HepG2 (cell line): ENCODE results near the gene RAPH1. TPM values are rescaled to one million over a fixed set of nuclear protein-coding genes. Genes with fewer than 3 reads are reported as not detected.

Experiments used
- ATAC-seq: fragments of 200-7000 bp; cut with Tn5 transposase; 3 replicates; pipeline ENCODE4 v1.9.1; 2020; ENCODE audit warnings: mild to moderate bottlenecking, moderate library complexity
- BruUV-seq: library from RNA; stranded (reverse); fragments of 400-500 nt; replicated peaks from 2 replicates; lab custom pipeline; 2021; lab: Mats Ljungman, UMichigan
- CTCF ChIA-PET: fragments of 300-600 bp; formaldehyde crosslinking; extraction: SDS; loops from one replicate; lab custom pipeline; 2021; ENCODE audit warnings: low total read pairs, inconsistent platforms, low intra/inter-chr PET ratio; lab: Yijun Ruan, JAX
- POLR2A ChIA-PET: fragments of 350-600 bp; sonication (Branson Sonifier 250); formaldehyde crosslinking; loops from one replicate; lab custom pipeline; 2020; ENCODE audit warnings: antibody characterized with exemption, inconsistent platforms; lab: Yijun Ruan, JAX
- DNase-seq: peaks from one replicate; pipeline ENCODE4 v3.0.0-alpha.2; 2015; ENCODE audit warnings: low spot score
- FAIRE-seq: peaks from 3 replicates; lab custom pipeline; 2011; peaks lifted over from hg19 to GRCh38; lab: Jason Lieb, UNC
- H2AFZ ChIP-seq: one replicate; pipeline ENCODE4 v1.6.1; 2011; ENCODE audit warnings: low read length, inconsistent platforms
- H3K27ac ChIP-seq: fragments of 300-600 bp; 3 replicates; pipeline ENCODE4 v1.8.0; 2011; ENCODE audit warnings: mixed run types, mild to moderate bottlenecking, mixed read lengths, low read length, inconsistent platforms; ENCODE audit not compliant: insufficient read depth; ENCODE audit errors: extremely low read length
- H3K27me3 ChIP-seq, 2 experiments: fragments of 200-600 bp in 1 of 2; 2 replicates in 1 of 2; 3 replicates in 1 of 2; pipeline versions ENCODE4 v1.6.0 to v1.8.0; 2011; ENCODE audit warnings: low read length in 2 of 2, mild to moderate bottlenecking in 2 of 2, moderate library complexity in 2 of 2, inconsistent platforms in 1 of 2; ENCODE audit not compliant: insufficient read depth in 2 of 2, control insufficient read depth in 1 of 2
- H3K36me3 ChIP-seq, 2 experiments: fragments of 200-600 bp in 1 of 2; replicated peaks in 1 of 2; 2 replicates in 1 of 2; 3 replicates in 1 of 2; pipeline versions ENCODE4 v1.5.1 to v1.8.0; 2011; ENCODE audit warnings: low read length in 2 of 2, inconsistent platforms in 1 of 2; ENCODE audit not compliant: insufficient read depth in 2 of 2, control insufficient read depth in 1 of 2
- H3K4me1 ChIP-seq: 2 replicates; pipeline ENCODE4 v1.5.1; 2012; ENCODE audit warnings: low read length, inconsistent platforms; ENCODE audit not compliant: insufficient read depth
- H3K4me2 ChIP-seq: 2 replicates; pipeline ENCODE4 v1.6.0; 2011; ENCODE audit warnings: low read depth, low read length, inconsistent platforms
- H3K4me3 ChIP-seq, 3 experiments: fragments of 200-600 bp in 1 of 3; sonication (generic), shearing (Covaris generic) in 1 of 3; replicated peaks in 1 of 3; 2 replicates each; pipeline ENCODE4 v1.5.1; 2011 to 2016; ENCODE audit warnings: low read length in 3 of 3, inconsistent platforms in 2 of 3, low read depth in 2 of 3, mild to moderate bottlenecking in 2 of 3, control low read depth in 1 of 3, mixed read lengths in 1 of 3; ENCODE audit not compliant: insufficient read depth in 1 of 3
- H3K79me2 ChIP-seq: one replicate; pipeline ENCODE4 v1.6.1; 2011; ENCODE audit warnings: low read length, inconsistent platforms; ENCODE audit not compliant: insufficient read depth
- H3K9ac ChIP-seq: 2 replicates; pipeline ENCODE4 v1.6.0; 2011; ENCODE audit warnings: mild to moderate bottlenecking, low read depth, low read length, inconsistent platforms; ENCODE audit not compliant: insufficient read depth
- H3K9me3 ChIP-seq: 2 replicates; pipeline ENCODE4 v1.5.1; 2012; ENCODE audit warnings: mild to moderate bottlenecking, low read length
- H4K20me1 ChIP-seq: 2 replicates; pipeline ENCODE4 v1.6.0; 2011; ENCODE audit warnings: inconsistent platforms, mild to moderate bottlenecking, low read length, moderate library complexity; ENCODE audit not compliant: insufficient read depth
- MATR3 ChIP-seq: sonication (generic); formaldehyde crosslinking; IDR thresholded peaks from 2 replicates; pipeline ENCODE4 v1.4.0; 2020; ENCODE audit warnings: missing genetic modification reagents
- NFKB2 ChIP-seq: sonication (generic); formaldehyde crosslinking; IDR thresholded peaks from 2 replicates; pipeline ENCODE4 v1.4.0; 2020; ENCODE audit warnings: missing genetic modification reagents, borderline replicate concordance
- TGIF2 ChIP-seq: IDR thresholded peaks from 2 replicates; pipeline ENCODE4 v1.6.1; 2016; ENCODE audit warnings: control low read depth, missing compliant biosample characterization
- ZNF737 ChIP-seq: sonication (generic); formaldehyde crosslinking; IDR thresholded peaks from 2 replicates; pipeline ENCODE4 v1.5.0; 2020; ENCODE audit warnings: missing genetic modification reagents, mild to moderate bottlenecking, borderline replicate concordance
- ZNF768 ChIP-seq: sonication (generic); formaldehyde crosslinking; IDR thresholded peaks from 2 replicates; pipeline ENCODE4 v1.4.0; 2020; ENCODE audit warnings: missing genetic modification reagents
- ZNF883 ChIP-seq: sonication (generic); formaldehyde crosslinking; IDR thresholded peaks from 2 replicates; pipeline ENCODE4 v1.5.1; 2020; ENCODE audit warnings: mild to moderate bottlenecking, missing genetic modification reagents; ENCODE audit errors: not compliant biosample characterization
- WGBS: methylation state at CpG from one replicate; pipeline ENCODE4 v1.1.6; 2017; ENCODE audit warnings: low lambda C conversion rate; 5-methylcytosine and 5-hydroxymethylcytosine counted together
- in situ Hi-C: cut with HindIII; loops from 2 replicates; pipeline ENCODE4 v1.10.0; 2017; ENCODE audit warnings: low pct_unique_long_range_greater_than_20kb; ENCODE audit not compliant: extremely low pct_ligation_motif_present
- intact Hi-C: fragments of 100-400 bp; cut with micrococcal nuclease; formaldehyde crosslinking; loops from one replicate; pipeline ENCODE4 v1.10.0; 2022; ENCODE audit not compliant: unreplicated experiment
- polyA plus RNA-seq, 8 experiments: library from polyadenylated mRNA; depleted of rRNA in 3 of 8; stranded (reverse) in 7 of 8; unstranded in 1 of 8; fragments of >200 nt; fragmentation: Illumina TruSeq in 4 of 8; extraction: Trizol in 4 of 8; gene quantifications; 2 replicates each; pipeline versions ENCODE4 v1.2.1 to v1.2.3, GENCODE V29; 2011 to 2016; ENCODE audit warnings: low read depth in 4 of 8, missing spikeins in 1 of 8, mixed read lengths in 1 of 8; ENCODE audit not compliant: insufficient read depth in 1 of 8
- total RNA-seq, 5 experiments: library from RNA; depleted of rRNA; stranded (reverse); fragments of >200 nt; fragmentation: Illumina TruSeq; extraction: Trizol; gene quantifications; 2 replicates each; pipeline ENCODE4 v1.2.3, GENCODE V29; 2016; ENCODE audit warnings: low read depth in 1 of 5
- TF ChIP-seq, protein P1 (sequence below): sonication (generic); formaldehyde crosslinking; IDR thresholded peaks from 2 replicates; pipeline ENCODE4 v1.5.1; 2020; ENCODE audit warnings: missing genetic modification reagents, mild to moderate bottlenecking, borderline replicate concordance
- TF ChIP-seq, protein P2 (sequence below): sonication (generic); formaldehyde crosslinking; IDR thresholded peaks from 2 replicates; pipeline ENCODE4 v1.5.0; 2020; ENCODE audit warnings: mild to moderate bottlenecking, missing genetic modification reagents, borderline replicate concordance

Gene RAPH1
- total and polyA plus RNA-seq, 2 of the 13 experiments (the other 11 are each of a cell fraction or from before 2014, with no cell fraction given), result 5.3 to 6.7 TPM

DNA sequence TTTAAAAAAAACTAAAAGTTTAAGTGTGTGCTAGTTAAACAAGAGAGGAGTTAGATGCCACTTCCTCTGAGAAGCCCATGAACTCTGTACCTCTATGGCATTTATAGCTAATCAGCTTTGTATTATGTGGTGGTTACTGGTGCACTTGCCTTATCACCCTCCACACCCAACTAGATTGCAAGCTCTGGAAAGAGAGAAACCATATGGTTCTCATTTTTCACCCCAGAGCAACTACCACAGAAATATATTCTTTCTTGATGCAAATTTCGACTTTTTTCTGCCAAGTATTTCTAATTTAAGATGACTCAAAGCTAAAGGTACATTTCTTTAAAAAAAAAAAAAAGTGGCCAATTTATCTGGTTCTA lies 24.2 kb downstream of the RAPH1 start:
- Histone ChIP-seq H3K36me3 (no peaks in the 10 kb centered on the region), H3K79me2 (peaks cover 25% of the 10 kb centered on the region), H3K4me1 (peaks cover 15% of the 10 kb centered on the region), H2AFZ (no peak overlapping the region), H3K9me3 (no peaks in the 10 kb centered on the region), H3K9ac (no peak overlapping the region), H3K27ac (no peak overlapping the region), H3K4me2 (no peak overlapping the region), H3K27me3 (no peaks in the 10 kb centered on the region), H3K4me3 (no peak overlapping the region), H4K20me1 (no peaks in the 10 kb centered on the region)
- intact Hi-C loops, result no loop called here
- CTCF ChIA-PET, result no interaction called here
- no peak for TF ChIP-seq ZNF737 (CRISPR knock-in tag)
- TF ChIP-seq TGIF2 (CRISPR knock-in tag), result no peak
- TF ChIP-seq, protein P1, sequence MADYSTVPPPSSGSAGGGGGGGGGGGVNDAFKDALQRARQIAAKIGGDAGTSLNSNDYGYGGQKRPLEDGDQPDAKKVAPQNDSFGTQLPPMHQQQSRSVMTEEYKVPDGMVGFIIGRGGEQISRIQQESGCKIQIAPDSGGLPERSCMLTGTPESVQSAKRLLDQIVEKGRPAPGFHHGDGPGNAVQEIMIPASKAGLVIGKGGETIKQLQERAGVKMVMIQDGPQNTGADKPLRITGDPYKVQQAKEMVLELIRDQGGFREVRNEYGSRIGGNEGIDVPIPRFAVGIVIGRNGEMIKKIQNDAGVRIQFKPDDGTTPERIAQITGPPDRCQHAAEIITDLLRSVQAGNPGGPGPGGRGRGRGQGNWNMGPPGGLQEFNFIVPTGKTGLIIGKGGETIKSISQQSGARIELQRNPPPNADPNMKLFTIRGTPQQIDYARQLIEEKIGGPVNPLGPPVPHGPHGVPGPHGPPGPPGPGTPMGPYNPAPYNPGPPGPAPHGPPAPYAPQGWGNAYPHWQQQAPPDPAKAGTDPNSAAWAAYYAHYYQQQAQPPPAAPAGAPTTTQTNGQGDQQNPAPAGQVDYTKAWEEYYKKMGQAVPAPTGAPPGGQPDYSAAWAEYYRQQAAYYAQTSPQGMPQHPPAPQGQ, result no peak
- TF ChIP-seq, protein P2, sequence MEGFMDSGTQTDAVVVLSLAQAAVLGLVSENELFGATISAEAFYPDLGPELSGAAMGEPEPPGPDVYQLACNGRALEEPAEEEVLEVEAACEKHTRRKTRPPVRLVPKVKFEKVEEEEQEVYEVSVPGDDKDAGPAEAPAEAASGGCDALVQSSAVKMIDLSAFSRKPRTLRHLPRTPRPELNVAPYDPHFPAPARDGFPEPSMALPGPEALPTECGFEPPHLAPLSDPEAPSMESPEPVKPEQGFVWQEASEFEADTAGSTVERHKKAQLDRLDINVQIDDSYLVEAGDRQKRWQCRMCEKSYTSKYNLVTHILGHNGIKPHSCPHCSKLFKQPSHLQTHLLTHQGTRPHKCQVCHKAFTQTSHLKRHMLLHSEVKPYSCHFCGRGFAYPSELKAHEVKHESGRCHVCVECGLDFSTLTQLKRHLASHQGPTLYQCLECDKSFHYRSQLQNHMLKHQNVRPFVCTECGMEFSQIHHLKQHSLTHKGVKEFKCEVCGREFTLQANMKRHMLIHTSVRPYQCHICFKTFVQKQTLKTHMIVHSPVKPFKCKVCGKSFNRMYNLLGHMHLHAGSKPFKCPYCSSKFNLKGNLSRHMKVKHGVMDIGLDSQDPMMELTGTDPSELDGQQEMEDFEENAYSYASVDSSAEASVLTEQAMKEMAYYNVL (CRISPR knock-in tag), result no peak
- no peak for TF ChIP-seq NFKB2 (CRISPR knock-in tag)
- no peak for TF ChIP-seq ZNF883 (CRISPR knock-in tag)
- TF ChIP-seq MATR3, result no peak
- no peak for TF ChIP-seq ZNF768
- WGBS, result 42% methylated on average over 1 of the region's 1 CpG
- DNase-seq (no peak), ATAC-seq (peak; percentile 51; the same call in 2 of the 3 replicates), FAIRE-seq (no peak)
- POLR2A ChIA-PET, result no interaction called here
- BruUV-seq, result no TSS peak
- in situ Hi-C loops, result no loop called here
